Stimulated activated CD8-positive, alpha-beta memory T cell treated with anti-CD3 and anti-CD28 coated beads, Interleukin-4, amount 100 ng/mL, for 24 hours (primary cell): ENCODE results near the gene TMC1.
"Not testable (repeated sequence)": the region's sequence is repeated elsewhere in the genome, so short reads cannot be mapped to it uniquely, and the experiment has no call there.

Experiments
- DNase-seq: peaks from one replicate; pipeline ENCODE4 v3.0.0-alpha.2; 2020; ENCODE audit warnings: low read depth

Gene TMC1

GRCh38 chr9:72772661-72773060, 251.3 kb downstream of the TMC1 start:
- no peak for DNase-seq

- no peak for DNase-seq
Observed at GRCh38 chr9:72773570-72773969, 252.2 kb downstream of the TMC1 start.

GRCh38 chr9:72775570-72775969, 254.2 kb downstream of the TMC1 start:
- DNase-seq = no peak

GRCh38 chr9:72779614-72780013, 258.2 kb downstream of the TMC1 start:
- no peak for DNase-seq

GRCh38 chr9:72786948-72787347, 265.5 kb downstream of the TMC1 start:
- no peak for DNase-seq

- DNase-seq = no peak
Observed at GRCh38 chr9:72788966-72789735, 267.7 kb downstream of the TMC1 start.

GRCh38 chr9:72789885-72790284, 268.5 kb downstream of the TMC1 start:
- no peak for DNase-seq

GRCh38 chr9:72790989-72791388, 269.6 kb downstream of the TMC1 start:
- no peak for DNase-seq

GRCh38 chr9:72791436-72791835, 270.0 kb downstream of the TMC1 start:
- no peak for DNase-seq

GRCh38 chr9:72794946-72795345, 273.5 kb downstream of the TMC1 start:
- DNase-seq = no peak

- no peak for DNase-seq
Observed at GRCh38 chr9:72800328-72800994, 279.1 kb downstream of the TMC1 start.

GRCh38 chr9:72805238-72805637, 283.8 kb downstream of the TMC1 start:
- no peak for DNase-seq

- DNase-seq = not testable (repeated sequence)
Observed at GRCh38 chr9:72806313-72806809, 285.0 kb downstream of the TMC1 start.

- DNase-seq = no peak
Observed at GRCh38 chr9:72807765-72808445, 286.5 kb downstream of the TMC1 start.

GRCh38 chr9:72808446-72808768, 287.0 kb downstream of the TMC1 start:
- no peak for DNase-seq

GRCh38 chr9:72809586-72809985, 288.2 kb downstream of the TMC1 start:
- DNase-seq = no peak

GRCh38 chr9:72812559-72813111, 291.2 kb downstream of the TMC1 start:
- no peak for DNase-seq

GRCh38 chr9:72813544-72813943, 292.1 kb downstream of the TMC1 start:
- DNase-seq = no peak

GRCh38 chr9:72814083-72814597, 292.7 kb downstream of the TMC1 start:
- DNase-seq = no peak

GRCh38 chr9:72816666-72817065, 295.3 kb downstream of the TMC1 start:
- DNase-seq = no peak

GRCh38 chr9:72817413-72817812, 296.0 kb downstream of the TMC1 start:
- no peak for DNase-seq

GRCh38 chr9:72818385-72818784, 297.0 kb downstream of the TMC1 start:
- no peak for DNase-seq

- no peak for DNase-seq
Observed at GRCh38 chr9:72823971-72824370, 302.6 kb downstream of the TMC1 start.
